Measurements from ENCODE around the gene ACOT7.

GRCh38 chr1:6408023-6408422 lies 14.5 kb upstream of the ACOT7 start:
- TF ChIP-seq POLR2AphosphoS5 (IDR thresholded peaks at IDR 0.05; ENCODE audit: low read depth, low read length) (no peak), POLR2A (IDR thresholded peaks at IDR 0.05; ENCODE audit: low read depth, low read length) (no peak), TAF1 (IDR thresholded peaks at IDR 0.05; ENCODE audit: low read depth, low read length) (no peak), SPI1 (IDR thresholded peaks at IDR 0.05; ENCODE audit: low read depth, low read length) (no peak), POU2F2 (IDR thresholded peaks at IDR 0.05; ENCODE audit: low read depth, low read length) (no peak), PAX5 (IDR thresholded peaks at IDR 0.05; ENCODE audit: insufficient read depth, low read length, severe bottlenecking) (no peak)

All from GM12891 (cell line).